ENCODE results near the gene EPB41L4B. TPM values are rescaled to one million over a fixed set of nuclear protein-coding genes. Genes with fewer than 3 reads are reported as not detected.

EPB41L4B gene
- total and polyA plus RNA-seq, 8 donors, result 10.3 to 17.7 (median 15.3) TPM

DNA sequence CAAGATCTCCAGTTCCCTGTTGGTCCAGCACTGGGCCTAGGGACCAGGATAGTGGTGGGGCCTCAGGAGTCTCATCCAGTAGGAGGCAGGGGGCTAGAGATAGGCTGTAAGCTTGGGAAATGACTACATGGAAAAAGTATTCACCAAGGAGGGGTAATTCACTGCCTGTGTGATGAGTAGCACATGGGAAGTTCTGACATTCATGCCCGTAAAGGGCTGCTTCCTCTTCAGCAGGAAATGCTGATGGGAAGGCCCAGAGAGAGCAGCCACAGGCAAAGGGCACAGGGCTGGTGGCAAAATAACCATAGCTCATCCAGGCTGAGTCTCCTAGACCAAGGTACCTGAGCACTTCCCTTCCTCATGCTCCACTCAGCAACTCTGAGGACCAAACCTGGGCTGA, 130.7 kb downstream of the EPB41L4B start:
- intact Hi-C loops (cut with DNase I), result no loop called here
- DNase-seq (no peak), ATAC-seq (no peak)
- H3K9me3 ChIP-seq, result no peaks in the 10 kb centered on the region
- peaks cover 0 to 3% of the 10 kb centered on the region in 2 donors for H3K27me3 ChIP-seq
- H3K36me3 ChIP-seq, result no peaks in the 10 kb centered on the region
- TF ChIP-seq, protein P1, sequence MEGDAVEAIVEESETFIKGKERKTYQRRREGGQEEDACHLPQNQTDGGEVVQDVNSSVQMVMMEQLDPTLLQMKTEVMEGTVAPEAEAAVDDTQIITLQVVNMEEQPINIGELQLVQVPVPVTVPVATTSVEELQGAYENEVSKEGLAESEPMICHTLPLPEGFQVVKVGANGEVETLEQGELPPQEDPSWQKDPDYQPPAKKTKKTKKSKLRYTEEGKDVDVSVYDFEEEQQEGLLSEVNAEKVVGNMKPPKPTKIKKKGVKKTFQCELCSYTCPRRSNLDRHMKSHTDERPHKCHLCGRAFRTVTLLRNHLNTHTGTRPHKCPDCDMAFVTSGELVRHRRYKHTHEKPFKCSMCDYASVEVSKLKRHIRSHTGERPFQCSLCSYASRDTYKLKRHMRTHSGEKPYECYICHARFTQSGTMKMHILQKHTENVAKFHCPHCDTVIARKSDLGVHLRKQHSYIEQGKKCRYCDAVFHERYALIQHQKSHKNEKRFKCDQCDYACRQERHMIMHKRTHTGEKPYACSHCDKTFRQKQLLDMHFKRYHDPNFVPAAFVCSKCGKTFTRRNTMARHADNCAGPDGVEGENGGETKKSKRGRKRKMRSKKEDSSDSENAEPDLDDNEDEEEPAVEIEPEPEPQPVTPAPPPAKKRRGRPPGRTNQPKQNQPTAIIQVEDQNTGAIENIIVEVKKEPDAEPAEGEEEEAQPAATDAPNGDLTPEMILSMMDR (IDR thresholded peaks at IDR 0.05), result no peak
- no peak overlapping the region for H3K27ac ChIP-seq
- no peaks in the 10 kb centered on the region for H3K4me1 ChIP-seq
- H3K4me3 ChIP-seq, result no peak overlapping the region

DNA sequence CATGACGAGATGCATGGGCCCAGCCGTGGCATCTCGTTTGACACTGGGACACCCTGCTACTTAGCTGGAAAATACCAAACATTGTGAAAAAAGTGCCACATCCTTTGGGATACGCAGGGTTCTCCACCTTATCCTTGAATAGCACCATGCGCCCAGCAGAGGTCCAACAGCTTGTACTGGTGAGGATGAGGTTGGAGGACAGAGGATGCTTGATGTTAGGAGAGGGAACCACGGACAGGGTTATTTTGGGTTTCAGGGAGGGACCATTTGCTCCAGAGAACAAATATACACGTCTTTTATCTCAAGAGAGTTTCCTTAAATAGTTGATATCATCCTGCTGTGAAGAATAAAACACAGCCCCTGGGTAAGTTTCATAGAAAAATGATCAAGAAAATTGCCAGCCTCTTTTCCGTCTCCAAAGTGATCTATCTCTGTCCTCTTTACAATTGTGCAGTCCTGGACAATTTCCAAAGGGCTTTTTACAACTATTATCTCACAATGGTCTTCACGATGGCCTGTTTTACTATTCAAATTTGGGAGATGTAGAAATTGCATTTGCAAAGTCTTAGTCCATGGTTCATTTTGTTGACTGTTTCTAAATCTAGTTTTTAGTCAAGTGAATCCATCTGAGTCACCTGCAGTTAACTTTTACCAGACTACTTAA, 133.9 kb downstream of the EPB41L4B start:
- Histone ChIP-seq H3K27ac (no peak overlapping the region), H3K27me3 (peaks cover 0 to 4% of the 10 kb centered on the region in 2 donors), H3K4me3 (no peak overlapping the region), H3K9me3 (no peaks in the 10 kb centered on the region), H3K36me3 (no peaks in the 10 kb centered on the region), H3K4me1 (no peaks in the 10 kb centered on the region)
- TF ChIP-seq, protein P1 (IDR thresholded peaks at IDR 0.05), result no peak
- intact Hi-C loops (cut with DNase I), result no loop called here
- no peak for DNase-seq
- ATAC-seq, result no peak

DNA sequence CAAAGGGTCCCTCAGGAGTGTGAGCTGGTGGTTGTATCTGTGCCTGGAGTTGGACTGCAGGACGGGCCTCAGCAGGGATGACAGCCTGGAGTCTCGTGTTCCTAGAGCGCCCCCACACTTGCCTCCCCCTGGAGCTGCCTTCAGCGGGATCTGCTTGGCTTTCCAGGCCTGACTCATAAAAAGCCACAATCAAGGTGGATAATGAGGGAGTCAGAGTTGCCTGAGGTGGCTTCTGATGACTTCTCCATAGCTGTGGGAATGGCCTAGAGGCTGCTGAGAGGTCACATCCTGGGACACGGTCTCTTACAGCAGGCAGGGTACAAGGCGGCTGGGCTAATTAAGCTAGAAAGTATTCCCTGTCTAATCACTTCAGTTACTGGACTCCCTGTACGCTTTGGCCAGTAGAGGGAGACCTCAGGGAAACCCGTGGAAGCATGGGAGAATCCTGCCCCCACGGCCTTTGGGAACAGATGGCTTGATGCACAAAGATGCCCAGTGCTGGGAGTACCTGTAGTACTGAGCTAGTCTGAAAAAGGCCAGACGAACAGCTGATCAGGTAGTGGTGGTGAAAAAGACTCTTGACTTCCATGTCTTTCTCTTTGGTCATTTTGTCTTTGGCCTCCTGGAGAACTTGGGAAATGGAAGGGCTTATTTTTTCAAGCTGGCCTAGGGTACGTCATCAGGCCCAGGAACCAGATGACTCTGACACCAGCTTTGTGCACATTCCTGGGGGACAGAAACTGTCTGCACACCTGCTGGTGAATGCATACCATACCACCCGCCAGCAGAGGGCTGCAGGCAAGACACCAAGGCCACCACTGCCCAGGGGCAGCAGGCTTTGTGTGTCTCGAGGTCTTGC, 137.7 kb downstream of the EPB41L4B start:
- Histone ChIP-seq H3K9me3 (no peaks in the 10 kb centered on the region), H3K36me3 (no peaks in the 10 kb centered on the region), H3K27ac (no peak overlapping the region), H3K4me1 (no peaks in the 10 kb centered on the region), H3K27me3 (peaks cover 0 to 4% of the 10 kb centered on the region in 2 donors), H3K4me3 (no peak overlapping the region)
- intact Hi-C loops (cut with DNase I), result no loop called here
- DNase-seq (no peak), ATAC-seq (peak; percentile 78)
- TF ChIP-seq, protein P1 (IDR thresholded peaks at IDR 0.05), result no peak

DNA sequence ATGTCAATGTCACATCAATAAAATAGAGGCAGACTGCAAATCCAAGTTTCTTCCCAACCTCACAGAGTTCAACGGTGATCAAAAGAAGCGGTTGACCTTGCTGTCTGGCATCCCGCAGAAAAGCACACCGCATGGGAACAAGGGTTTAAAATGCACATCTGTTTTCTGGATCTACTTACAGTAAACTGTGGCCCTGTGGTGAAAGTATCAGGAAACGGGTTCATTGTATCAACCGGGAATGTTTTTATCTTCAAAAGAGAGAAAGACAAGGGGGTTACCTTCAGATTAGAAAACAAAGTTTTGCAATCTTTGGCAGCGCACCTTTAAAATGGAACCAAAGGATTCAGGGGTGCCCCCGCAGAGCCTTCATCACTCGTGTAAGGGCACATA, 138.3 kb downstream of the EPB41L4B start:
- no peaks in the 10 kb centered on the region for H3K36me3 ChIP-seq
- intact Hi-C loops (cut with DNase I), result no loop called here
- no peaks in the 10 kb centered on the region for H3K9me3 ChIP-seq
- DNase-seq (no peak), ATAC-seq (no peak)
- no peak overlapping the region for H3K27ac ChIP-seq
- H3K4me1 ChIP-seq, result no peaks in the 10 kb centered on the region
- peaks cover 0 to 4% of the 10 kb centered on the region in 2 donors for H3K27me3 ChIP-seq
- TF ChIP-seq, protein P1 (IDR thresholded peaks at IDR 0.05), result no peak
- H3K4me3 ChIP-seq, result no peak overlapping the region

DNA sequence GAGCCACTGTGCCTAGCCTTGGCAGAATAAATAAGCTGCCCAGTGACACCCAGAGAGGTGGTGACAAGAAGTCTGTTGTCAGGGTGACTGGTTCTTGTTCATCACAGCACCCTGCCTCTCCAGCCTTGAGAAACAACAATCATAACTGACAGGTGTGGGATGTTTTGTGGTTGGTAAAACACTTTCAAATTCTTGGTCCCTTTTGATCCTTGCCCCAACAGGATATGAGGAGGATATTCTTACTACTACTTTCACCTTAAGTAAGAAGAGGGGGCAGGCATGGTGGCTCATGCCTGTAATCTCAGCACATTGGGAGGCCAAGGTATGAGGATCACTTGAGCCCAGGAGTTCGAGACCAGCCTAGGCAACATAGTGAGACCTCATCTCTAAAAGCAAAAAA, 139.6 kb downstream of the EPB41L4B start:
- H3K9me3 ChIP-seq, result no peaks in the 10 kb centered on the region
- H3K36me3 ChIP-seq, result no peaks in the 10 kb centered on the region
- H3K4me1 ChIP-seq, result no peaks in the 10 kb centered on the region
- DNase-seq (no peak), ATAC-seq (no peak)
- H3K27ac ChIP-seq, result no peak overlapping the region
- H3K4me3 ChIP-seq, result no peak overlapping the region
- intact Hi-C loops (cut with DNase I), result no loop called here
- peaks cover 0 to 4% of the 10 kb centered on the region in 2 donors for H3K27me3 ChIP-seq
- TF ChIP-seq, protein P1 (IDR thresholded peaks at IDR 0.05), result no peak

Data from left lung (tissue), 10 donors.